Ascending aorta (tissue), 2 donors: ENCODE results near the gene RAD54L. TPM values are rescaled to one million over a fixed set of nuclear protein-coding genes. Genes with fewer than 3 reads are reported as not detected.
A peak's percentile ranks its signal among the peaks of the same experiment; 100 is the strongest.

Experiments used
- DNase-seq, 2 donors: peaks; one replicate each; pipeline ENCODE4 v3.0.0-alpha.2; 2019; ENCODE audit warnings: low spot score in 2 of 2
- H3K27ac ChIP-seq, 2 donors: fragments of 200-600 bp; sonication (generic); one replicate each; pipeline ENCODE4 v1.5.1; 2016 to 2017; ENCODE audit warnings: mild to moderate bottlenecking in 1 of 2
- H3K27me3 ChIP-seq: fragments of 200-600 bp; sonication (generic); one replicate; pipeline ENCODE4 v1.5.1; 2017
- H3K36me3 ChIP-seq, 2 donors: fragments of 200-600 bp; sonication (generic); one replicate each; pipeline ENCODE4 v1.5.1; 2016
- H3K4me1 ChIP-seq, 2 donors: fragments of 200-600 bp; sonication (generic); one replicate each; pipeline ENCODE4 v1.5.1; 2016 to 2017; ENCODE audit warnings: mild to moderate bottlenecking in 1 of 2
- H3K4me3 ChIP-seq, 2 donors: fragments of 200-600 bp; sonication (generic); one replicate each; pipeline ENCODE4 v1.5.1; 2016 to 2017; ENCODE audit warnings: mild to moderate bottlenecking in 1 of 2
- H3K9me3 ChIP-seq, 2 donors: fragments of 200-600 bp; sonication (generic); one replicate each; pipeline ENCODE4 v1.5.1; 2016
- intact Hi-C: fragments of 100-400 bp; cut with DNase I; formaldehyde crosslinking; loops from one replicate; pipeline ENCODE4 v1.15.1; 2023
- total RNA-seq: library from RNA; depleted of rRNA; stranded (reverse); fragments of >200 nt; gene quantifications from one replicate; pipeline ENCODE4 v1.1.0, GENCODE V29; 2016
- TF ChIP-seq, protein P1 (sequence below), 3 experiments: fragments of 200-600 bp in 2 of 3; fragments of 450-650 bp in 1 of 3; sonication (generic) in 2 of 3; IDR thresholded peaks; one replicate each; pipeline ENCODE4 v1.5.1; 2016 to 2019; ENCODE audit warnings: antibody characterized with exemption in 3 of 3, mild to moderate bottlenecking in 1 of 3, moderate library complexity in 1 of 3

The RAD54L gene
- total RNA-seq = not detected

DNA sequence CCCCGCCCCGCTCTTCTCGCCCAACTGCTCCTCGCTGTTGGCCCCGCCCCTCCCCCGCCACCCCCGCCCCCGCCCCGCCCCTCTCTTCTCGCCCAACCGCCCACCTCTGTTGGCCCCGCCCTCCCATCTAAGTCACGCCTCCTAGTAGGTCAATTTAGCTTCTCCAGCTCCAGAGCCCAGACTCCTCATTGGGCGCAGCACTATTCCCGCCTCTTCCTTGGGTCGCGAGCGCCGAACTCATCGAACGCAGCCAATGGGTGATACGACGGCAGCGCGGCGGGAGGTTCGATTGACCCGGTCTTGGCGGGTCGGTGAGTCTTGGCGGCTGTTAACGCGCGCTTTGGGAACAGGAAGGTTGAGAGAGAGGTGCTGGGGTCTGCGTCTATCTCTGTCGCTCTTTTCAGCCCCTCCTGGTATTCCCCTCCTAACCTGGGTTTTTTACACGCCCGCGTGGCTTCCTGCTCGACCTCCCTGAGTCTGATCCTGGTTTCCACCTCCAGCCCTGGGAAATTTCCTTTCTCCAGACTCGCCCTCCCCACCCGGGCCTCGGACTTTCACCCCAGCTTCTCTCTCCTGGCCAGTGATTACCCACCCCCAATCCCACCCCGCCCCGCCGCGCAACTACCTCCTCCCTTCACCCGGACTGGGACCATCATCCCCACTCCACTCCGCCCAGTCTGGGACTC, at the start of gene RAD54L:
Gene RAD54L (plus strand): TSS at position 328 of the 686 bp plus-strand sequence. CDS start 643 bp downstream, outside the sequence.
- H3K4me3 ChIP-seq = peak within 1 kb of the TSS; percentile 75 to 80
- no peaks in the 10 kb centered on the region for H3K27me3 ChIP-seq
- peaks cover 0 to 13% of the 10 kb centered on the region in 2 donors for H3K4me1 ChIP-seq
- H3K36me3 ChIP-seq = no peaks in the 10 kb centered on the region
- peak; percentile 92 to 99 for DNase-seq
- H3K27ac ChIP-seq = peak within 1 kb of the TSS; percentile 64 to 67
- H3K9me3 ChIP-seq = no peaks in the 10 kb centered on the region
- TF ChIP-seq, protein P1, sequence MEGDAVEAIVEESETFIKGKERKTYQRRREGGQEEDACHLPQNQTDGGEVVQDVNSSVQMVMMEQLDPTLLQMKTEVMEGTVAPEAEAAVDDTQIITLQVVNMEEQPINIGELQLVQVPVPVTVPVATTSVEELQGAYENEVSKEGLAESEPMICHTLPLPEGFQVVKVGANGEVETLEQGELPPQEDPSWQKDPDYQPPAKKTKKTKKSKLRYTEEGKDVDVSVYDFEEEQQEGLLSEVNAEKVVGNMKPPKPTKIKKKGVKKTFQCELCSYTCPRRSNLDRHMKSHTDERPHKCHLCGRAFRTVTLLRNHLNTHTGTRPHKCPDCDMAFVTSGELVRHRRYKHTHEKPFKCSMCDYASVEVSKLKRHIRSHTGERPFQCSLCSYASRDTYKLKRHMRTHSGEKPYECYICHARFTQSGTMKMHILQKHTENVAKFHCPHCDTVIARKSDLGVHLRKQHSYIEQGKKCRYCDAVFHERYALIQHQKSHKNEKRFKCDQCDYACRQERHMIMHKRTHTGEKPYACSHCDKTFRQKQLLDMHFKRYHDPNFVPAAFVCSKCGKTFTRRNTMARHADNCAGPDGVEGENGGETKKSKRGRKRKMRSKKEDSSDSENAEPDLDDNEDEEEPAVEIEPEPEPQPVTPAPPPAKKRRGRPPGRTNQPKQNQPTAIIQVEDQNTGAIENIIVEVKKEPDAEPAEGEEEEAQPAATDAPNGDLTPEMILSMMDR (IDR thresholded peaks at IDR 0.05) = no peak
- intact Hi-C loops = loop anchor here (1.0 to 10.0 kb wide), 4 partner anchors 55 to 1067 kb away; partner anchors contain the start of genes LRRC41, STIL and UQCRH

DNA sequence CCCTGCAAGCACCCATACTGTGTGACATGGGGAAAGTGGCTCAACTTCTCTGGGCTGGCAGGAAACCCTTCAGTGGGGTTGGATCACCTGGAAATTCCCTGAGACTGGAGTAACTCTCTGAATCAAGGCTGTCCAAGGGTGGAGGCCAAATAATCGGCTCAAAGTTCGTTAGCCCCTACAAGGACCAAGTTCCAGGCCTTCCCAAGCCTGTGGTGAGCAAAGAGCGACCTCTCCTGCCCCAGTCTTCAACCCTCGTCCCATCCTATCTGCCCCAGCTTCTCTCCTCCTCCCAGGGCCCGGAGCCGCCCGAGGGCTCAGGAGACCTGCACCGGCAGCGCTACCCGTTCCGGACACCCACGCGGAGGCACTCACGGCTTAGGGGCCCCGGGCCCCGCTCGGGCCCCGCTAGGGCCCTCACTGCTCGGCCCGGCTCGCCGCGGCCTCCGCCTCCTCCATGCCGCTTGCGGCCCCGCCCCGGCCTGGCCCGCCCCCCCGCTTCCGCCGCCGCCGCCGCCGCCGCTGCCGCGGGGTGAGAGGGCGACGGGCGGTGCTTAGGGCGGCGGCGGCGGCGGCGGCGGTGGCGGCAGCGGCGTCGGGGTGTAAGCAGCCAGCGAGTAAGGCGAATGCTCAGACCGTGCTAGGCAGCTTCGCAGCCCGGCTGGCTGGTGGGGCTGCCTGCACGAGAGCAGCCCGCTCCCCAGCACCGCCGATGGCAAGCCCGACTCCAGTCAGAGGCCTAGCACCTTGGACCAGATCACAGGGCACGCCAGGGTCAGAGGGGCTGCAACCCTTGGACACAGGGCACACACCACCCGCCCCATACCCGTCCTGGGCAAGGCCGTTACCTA, 49.4 kb upstream of the RAD54L start, which contains the start of gene POMGNT1:
Gene POMGNT1 (minus strand): TSS at position 471 of the 848 bp plus-strand sequence. CDS start 613 bp downstream, outside the sequence.
- Histone ChIP-seq H3K27me3 (no peaks in the 10 kb centered on the region), H3K4me3 (peak within 1 kb of the TSS; percentile 86), H3K9me3 (no peaks in the 10 kb centered on the region), H3K4me1 (peaks cover 4 to 22% of the 10 kb centered on the region in 2 donors), H3K36me3 (peaks cover 17 to 28% of the 10 kb centered on the region in 2 donors), H3K27ac (peak within 1 kb of the TSS; percentile 82 to 88)
- intact Hi-C loops = loop anchor here (1.0 kb wide), 1 partner anchor 15 kb away; no protein-coding TSS in a partner anchor
- TF ChIP-seq, protein P1 (IDR thresholded peaks at IDR 0.05) = peak in 1 of 3 experiments; percentile 20
- DNase-seq = peak in 1 of 2 donors; percentile 84

DNA sequence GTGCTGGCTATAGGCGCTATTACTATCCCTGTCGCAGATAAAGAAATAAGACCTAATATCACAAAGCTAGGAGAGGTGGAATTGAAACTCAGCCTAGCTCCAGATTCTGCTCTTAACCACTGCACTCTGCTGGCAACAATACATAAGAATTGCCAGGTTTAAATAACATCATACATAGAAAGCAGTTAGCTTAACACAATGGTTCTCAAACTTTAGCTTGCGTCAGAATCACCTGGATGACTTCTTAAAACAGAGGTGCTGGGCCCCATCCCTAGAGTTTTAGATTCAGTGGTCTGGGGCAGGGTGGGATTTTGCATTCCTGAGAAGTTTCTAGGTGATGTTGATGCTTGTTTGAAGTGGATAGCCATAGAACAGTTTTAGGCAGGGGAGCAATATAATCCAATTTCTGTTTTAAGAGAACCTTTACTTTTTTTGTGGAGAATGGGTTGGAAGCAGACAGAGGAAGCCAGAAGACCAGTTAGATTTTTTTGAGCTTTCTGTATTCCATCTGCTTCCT, 48.3 kb upstream of the RAD54L start:
- no peak for DNase-seq
- Histone ChIP-seq H3K27me3 (no peaks in the 10 kb centered on the region), H3K9me3 (no peaks in the 10 kb centered on the region), H3K4me3 (peak overlapping the region; percentile 86), H3K27ac (peak overlapping the region; percentile 82 to 88), H3K36me3 (peaks cover 9 to 16% of the 10 kb centered on the region in 2 donors), H3K4me1 (peaks cover 4 to 22% of the 10 kb centered on the region in 2 donors)
- TF ChIP-seq, protein P1 (IDR thresholded peaks at IDR 0.05) = no peak
- intact Hi-C loops = no loop called here

DNA sequence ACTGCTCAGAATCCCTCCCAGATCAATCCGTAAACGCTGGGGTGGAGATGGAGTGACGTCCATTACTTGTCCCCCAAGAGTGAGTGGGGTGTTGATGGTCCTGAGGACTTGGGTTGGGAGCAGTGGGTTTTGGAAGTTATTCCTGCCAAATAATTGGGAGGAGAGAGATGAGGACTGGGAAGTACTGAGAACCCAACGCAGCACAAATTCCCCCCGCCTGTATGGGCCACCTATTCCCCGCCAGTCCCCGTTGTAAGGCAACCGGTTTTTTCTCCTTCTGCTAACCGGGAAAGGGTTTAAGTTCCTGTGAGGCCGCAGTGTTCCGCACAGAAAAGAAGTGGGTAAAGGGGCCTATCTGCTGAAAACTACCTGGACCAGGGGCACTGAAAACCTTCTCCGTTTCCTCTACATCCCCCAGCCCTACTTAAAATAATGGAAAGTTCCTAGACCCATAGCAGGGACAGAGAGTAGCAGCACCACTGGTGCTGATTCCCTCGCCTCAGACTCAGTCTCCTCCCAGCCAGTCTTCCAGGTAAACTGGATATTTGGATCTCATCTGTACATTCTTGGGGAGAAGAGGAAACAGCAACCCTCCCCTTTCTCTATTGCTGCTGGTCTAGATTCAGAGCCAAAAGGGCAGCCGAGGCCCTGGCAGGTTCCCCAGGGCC, 43.7 kb upstream of the RAD54L start:
- intact Hi-C loops = loop anchor here (1.0 to 2.0 kb wide), 3 partner anchors 19 to 99 kb away; partner anchors contain the start of genes LRRC41 and UQCRH
- Histone ChIP-seq H3K36me3 (peaks cover 2 to 4% of the 10 kb centered on the region in 2 donors), H3K9me3 (no peaks in the 10 kb centered on the region), H3K27ac (peak overlapping the region; percentile 90 to 95), H3K4me1 (peaks cover 1 to 18% of the 10 kb centered on the region in 2 donors), H3K4me3 (peak overlapping the region; percentile 83 to 87), H3K27me3 (no peaks in the 10 kb centered on the region)
- TF ChIP-seq, protein P1 (IDR thresholded peaks at IDR 0.05) = no peak
- DNase-seq = no peak

DNA sequence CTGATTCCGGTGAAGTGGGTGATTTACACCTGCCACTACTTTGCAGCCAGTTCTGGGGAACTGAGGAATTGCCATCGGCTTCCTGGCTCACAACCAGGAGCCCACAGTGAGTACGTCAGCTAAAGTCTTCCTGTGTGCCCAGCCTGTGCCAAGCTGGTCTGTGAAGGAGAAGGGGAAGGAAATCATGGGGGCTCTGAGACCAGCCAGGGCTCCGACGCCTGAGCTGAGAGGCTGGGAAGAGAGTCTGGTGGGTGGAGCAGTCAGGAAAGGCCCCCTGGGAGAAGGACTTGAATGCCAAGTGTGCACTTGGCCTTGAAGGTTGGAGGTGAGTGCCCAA, 43.2 kb upstream of the RAD54L start:
- TF ChIP-seq, protein P1 (IDR thresholded peaks at IDR 0.05) = no peak
- Histone ChIP-seq H3K27ac (peak overlapping the region; percentile 90 to 95), H3K9me3 (no peaks in the 10 kb centered on the region), H3K4me1 (peaks cover 0 to 13% of the 10 kb centered on the region in 2 donors), H3K36me3 (peaks cover 4 to 6% of the 10 kb centered on the region in 2 donors), H3K27me3 (no peaks in the 10 kb centered on the region), H3K4me3 (peak overlapping the region; percentile 83 to 87)
- peak in 1 of 2 donors; percentile 13 for DNase-seq
- intact Hi-C loops = no loop called here
